Activated naive CD8-positive, alpha-beta T cell (primary cell): ENCODE data around the gene ABCG5.

Experiments used
- H3K27ac Mint-ChIP-seq: one replicate; pipeline ENCODE4 v1.8.0; 2021; ENCODE audit warnings: mixed read lengths
- H3K27me3 Mint-ChIP-seq: one replicate; pipeline ENCODE4 v1.8.0; 2021; ENCODE audit warnings: mixed read lengths
- H3K36me3 Mint-ChIP-seq: one replicate; pipeline ENCODE4 v1.8.0; 2021; ENCODE audit warnings: mixed read lengths
- H3K4me1 Mint-ChIP-seq: one replicate; pipeline ENCODE4 v1.8.0; 2021; ENCODE audit warnings: low read depth, mixed read lengths
- H3K4me3 Mint-ChIP-seq: one replicate; pipeline ENCODE4 v1.8.0; 2021; ENCODE audit warnings: mild to moderate bottlenecking, mixed read lengths
- H3K9me3 Mint-ChIP-seq: one replicate; pipeline ENCODE4 v1.8.0; 2021; ENCODE audit warnings: low read depth, mixed read lengths

The ABCG5 gene

DNA sequence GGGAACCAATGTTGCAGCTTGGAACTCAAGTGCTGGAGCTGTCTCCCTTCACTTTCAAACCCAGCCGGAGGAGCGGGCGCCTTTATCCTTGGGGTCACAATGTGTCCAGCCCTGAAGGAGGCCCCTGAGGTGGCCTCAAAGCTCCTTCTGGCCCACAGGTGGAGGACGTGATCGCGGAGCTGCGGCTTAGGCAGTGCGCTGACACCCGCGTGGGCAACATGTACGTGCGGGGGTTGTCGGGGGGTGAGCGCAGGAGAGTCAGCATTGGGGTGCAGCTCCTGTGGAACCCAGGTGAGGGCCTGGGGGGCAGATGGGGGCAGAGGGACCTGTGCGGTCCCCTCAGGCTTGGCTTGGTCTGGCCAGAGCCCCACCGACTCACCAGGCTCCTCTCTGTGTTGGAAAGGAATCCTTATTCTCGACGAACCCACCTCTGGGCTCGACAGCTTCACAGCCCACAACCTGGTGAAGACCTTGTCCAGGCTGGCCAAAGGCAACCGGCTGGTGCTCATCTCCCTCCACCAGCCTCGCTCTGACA is 13.6 kb upstream of the ABCG5 start:
- no peak overlapping the region for H3K27ac Mint-ChIP-seq
- H3K4me3 Mint-ChIP-seq: no peak overlapping the region
- no peaks in the 10 kb centered on the region for H3K36me3 Mint-ChIP-seq
- no peaks in the 10 kb centered on the region for H3K9me3 Mint-ChIP-seq
- H3K27me3 Mint-ChIP-seq: peaks cover 17% of the 10 kb centered on the region
- H3K4me1 Mint-ChIP-seq: no peaks in the 10 kb centered on the region

DNA sequence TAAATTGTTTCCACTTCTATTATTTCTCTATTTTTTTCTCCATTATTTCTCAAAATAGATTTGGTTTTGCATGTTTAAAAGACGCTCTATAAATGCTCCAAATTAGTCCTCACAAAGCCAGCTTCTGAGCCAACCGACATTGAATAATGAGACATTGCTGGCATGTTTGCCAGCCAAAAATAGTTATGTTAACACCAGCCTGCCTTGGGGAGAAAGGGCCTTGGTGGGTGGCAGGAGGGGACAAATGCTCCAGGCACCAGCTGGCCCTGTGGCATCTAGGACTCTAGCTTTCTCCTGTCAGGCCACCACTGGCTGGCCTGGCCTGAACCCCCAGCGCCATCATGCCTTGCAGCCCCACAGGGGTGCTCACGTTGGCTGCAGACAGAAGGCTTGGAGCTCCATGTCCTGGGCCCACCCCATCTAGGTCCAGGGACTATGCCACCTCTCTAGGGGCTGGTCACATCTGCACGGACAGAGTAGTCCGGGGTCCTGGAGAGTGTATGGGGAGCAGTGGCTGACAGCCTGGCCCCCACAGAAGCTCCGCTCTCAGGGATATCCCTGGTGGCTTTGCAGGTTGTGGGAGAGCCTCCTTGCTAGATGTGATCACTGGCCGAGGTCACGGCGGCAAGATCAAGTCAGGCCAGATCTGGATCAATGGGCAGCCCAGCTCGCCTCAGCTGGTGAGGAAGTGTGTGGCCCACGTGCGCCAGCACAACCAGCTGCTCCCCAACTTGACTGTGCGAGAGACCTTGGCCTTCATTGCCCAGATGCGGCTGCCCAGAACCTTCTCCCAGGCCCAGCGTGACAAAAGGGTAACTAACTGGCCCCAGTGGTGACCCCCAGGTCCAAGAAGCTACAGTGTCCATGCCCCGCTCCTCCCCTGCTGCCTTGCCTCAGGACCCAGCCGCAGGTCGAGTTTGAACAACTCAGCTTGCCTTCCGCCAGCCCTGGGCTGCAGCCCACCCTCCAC is 12.7 kb upstream of the ABCG5 start:
- peaks cover 17% of the 10 kb centered on the region for H3K27me3 Mint-ChIP-seq
- no peak overlapping the region for H3K27ac Mint-ChIP-seq
- H3K36me3 Mint-ChIP-seq: no peaks in the 10 kb centered on the region
- no peak overlapping the region for H3K4me3 Mint-ChIP-seq
- H3K9me3 Mint-ChIP-seq: no peaks in the 10 kb centered on the region
- no peaks in the 10 kb centered on the region for H3K4me1 Mint-ChIP-seq

DNA sequence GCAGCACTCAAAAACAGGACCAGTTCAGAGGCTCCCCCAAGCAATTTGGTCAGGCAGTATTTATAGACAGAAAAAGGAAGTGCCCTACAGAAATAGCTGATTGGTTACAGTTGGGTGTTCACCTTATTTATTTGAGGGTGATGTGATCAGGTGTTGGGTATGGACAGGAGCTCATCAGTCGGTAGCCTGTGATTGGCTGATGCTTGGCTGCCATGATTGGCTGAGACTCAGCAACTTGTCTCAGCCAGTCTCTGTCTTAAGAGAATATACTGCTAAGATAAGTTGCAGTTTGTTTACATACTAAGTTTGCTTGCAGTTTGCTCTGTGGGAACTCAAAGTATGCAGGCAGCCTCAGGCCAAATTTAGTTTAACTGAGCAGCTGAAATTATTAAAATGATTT is 9.6 kb upstream of the ABCG5 start:
- Mint-ChIP-seq H3K4me3 (no peak overlapping the region), H3K27me3 (peaks cover 3% of the 10 kb centered on the region), H3K27ac (no peak overlapping the region), H3K36me3 (no peaks in the 10 kb centered on the region), H3K9me3 (no peaks in the 10 kb centered on the region), H3K4me1 (no peaks in the 10 kb centered on the region)

DNA sequence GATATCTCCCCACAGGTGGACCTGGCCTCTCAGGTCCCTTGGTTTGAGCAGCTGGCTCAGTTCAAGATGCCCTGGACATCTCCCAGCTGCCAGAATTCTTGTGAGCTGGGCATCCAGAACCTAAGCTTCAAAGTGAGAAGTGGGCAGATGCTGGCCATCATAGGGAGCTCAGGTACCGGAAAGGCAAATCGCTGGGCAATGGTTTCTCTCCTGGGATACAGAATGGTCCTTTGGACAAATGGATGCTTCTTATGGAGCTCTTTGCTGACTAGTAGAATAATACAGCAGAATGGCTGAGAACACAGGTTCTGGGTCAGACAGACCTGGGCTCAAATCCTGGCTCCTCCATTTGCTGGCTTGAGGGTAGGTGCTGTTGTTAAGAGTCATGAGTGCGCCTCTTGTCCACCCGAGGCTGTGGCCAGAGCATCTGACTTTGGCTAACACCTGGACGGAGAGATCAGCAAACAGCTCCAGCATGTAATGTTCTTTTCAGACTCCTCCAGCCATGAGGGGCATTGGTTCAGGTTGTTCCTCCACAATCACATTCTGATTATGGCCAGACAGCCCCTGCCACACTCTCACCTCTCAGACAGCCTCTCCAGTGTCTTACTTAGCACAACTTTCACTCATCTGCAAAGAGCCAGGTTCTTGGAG is 7.6 kb upstream of the ABCG5 start:
- no peaks in the 10 kb centered on the region for H3K4me1 Mint-ChIP-seq
- H3K27ac Mint-ChIP-seq: no peak overlapping the region
- no peak overlapping the region for H3K4me3 Mint-ChIP-seq
- H3K36me3 Mint-ChIP-seq: no peaks in the 10 kb centered on the region
- H3K27me3 Mint-ChIP-seq: peaks cover 3% of the 10 kb centered on the region
- H3K9me3 Mint-ChIP-seq: no peaks in the 10 kb centered on the region

DNA sequence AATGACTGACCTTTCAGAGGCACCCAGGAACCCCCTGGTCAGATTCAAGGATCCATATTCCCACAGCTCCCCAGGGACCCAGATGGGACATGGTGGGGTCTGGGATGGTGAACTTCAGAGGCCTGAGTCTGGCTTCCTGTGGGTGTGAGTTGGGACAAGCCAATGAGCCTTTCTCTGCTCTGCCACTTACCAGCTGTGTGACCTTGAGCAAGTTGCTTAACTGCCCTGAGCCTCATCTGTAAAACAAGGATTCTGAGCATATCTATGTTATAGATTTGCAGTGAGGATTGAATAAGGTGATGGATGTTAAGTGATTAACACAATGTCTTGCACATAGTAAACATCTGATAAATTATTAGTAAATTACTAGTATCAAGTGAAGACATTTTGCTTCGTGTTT is 6.5 kb upstream of the ABCG5 start:
- Mint-ChIP-seq H3K27ac (no peak overlapping the region), H3K27me3 (peaks cover 3% of the 10 kb centered on the region), H3K4me1 (no peaks in the 10 kb centered on the region), H3K9me3 (no peaks in the 10 kb centered on the region), H3K4me3 (no peak overlapping the region), H3K36me3 (no peaks in the 10 kb centered on the region)

DNA sequence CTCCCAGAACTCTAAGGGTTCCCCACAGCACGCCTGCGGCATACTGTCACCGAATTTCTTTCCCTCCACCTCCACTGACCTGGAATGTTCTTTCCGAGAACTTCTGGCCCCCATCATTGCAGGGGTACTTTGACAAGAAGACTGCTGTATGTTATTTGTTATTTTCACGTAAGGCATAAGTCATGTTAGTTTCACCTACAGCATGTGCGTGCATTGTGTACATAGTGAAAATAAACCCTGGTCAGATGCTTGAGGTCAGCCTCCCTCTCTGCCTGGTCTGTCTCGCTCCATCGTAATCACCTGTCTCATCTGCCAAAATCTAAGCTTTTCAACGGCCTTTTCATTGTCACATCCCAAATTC is 4.2 kb upstream of the ABCG5 start:
- H3K27ac Mint-ChIP-seq: no peak overlapping the region
- H3K4me1 Mint-ChIP-seq: no peaks in the 10 kb centered on the region
- no peaks in the 10 kb centered on the region for H3K9me3 Mint-ChIP-seq
- H3K27me3 Mint-ChIP-seq: no peaks in the 10 kb centered on the region
- no peak overlapping the region for H3K4me3 Mint-ChIP-seq
- H3K36me3 Mint-ChIP-seq: no peaks in the 10 kb centered on the region

DNA sequence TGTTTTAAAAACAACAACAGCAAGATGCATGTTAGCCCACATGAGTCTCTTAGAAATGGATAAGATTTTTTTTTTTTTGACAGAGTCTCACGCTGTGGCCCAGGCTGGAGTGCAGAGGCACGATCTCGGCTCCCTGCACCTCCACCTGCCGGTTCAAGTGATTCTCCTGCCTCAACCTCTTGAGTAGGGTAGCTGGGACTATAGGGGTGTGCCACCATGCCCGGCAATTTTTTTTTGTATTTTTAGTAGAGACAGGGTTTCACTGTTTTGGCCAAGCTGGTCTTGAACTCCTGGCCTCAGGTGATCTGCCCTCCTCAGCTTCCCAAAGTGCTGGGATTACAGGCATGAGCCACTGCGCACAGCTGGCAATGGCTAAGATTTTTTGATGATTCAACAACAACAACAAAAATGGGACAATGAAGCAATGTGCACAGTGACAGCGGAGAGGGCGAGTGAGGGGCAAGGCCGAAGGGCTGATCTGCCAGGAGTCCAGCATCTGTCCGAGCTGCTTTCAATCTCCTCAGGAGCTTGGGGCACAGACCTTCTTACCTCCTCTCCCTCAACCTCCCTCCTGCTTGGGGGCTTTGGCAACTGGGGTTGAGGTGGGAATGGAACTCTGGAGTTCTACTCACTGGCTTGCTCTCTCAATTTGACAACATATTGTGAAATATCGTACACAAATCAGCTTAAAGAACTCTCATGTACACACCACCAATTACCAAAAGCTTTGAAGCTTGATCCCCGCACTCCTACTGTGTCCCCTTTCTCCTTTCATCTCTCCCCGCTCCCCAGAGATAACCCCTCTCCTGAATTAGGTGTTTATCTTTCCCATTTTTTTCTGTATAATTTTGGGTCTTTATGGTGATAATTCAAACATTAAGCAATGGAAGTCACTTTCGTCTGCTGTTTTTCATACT is 3.6 kb upstream of the ABCG5 start:
- H3K27me3 Mint-ChIP-seq: no peaks in the 10 kb centered on the region
- no peaks in the 10 kb centered on the region for H3K36me3 Mint-ChIP-seq
- no peak overlapping the region for H3K27ac Mint-ChIP-seq
- no peaks in the 10 kb centered on the region for H3K9me3 Mint-ChIP-seq
- no peaks in the 10 kb centered on the region for H3K4me1 Mint-ChIP-seq
- H3K4me3 Mint-ChIP-seq: no peak overlapping the region

DNA sequence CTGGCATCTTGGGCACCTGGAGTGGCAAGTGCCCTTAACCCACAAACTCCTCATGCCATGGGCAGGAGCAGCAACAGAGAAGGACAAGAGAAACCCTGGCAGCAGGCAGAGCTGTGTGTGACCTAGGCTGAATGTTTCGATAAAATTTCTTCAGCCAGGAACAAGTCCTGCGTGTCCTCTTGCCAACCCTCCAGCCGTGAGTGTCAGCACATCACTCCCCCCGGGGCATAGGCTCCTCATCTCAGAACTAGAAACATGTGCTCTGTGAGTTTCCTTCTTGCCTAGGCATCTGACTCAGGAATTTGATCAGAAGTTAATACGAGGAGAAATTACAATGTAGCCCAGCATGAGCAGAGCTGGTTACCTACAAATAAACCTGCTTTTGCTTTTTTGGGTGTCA is 2.3 kb upstream of the ABCG5 start:
- H3K4me3 Mint-ChIP-seq: no peak overlapping the region
- H3K27ac Mint-ChIP-seq: no peak overlapping the region
- no peaks in the 10 kb centered on the region for H3K27me3 Mint-ChIP-seq
- no peaks in the 10 kb centered on the region for H3K36me3 Mint-ChIP-seq
- H3K4me1 Mint-ChIP-seq: no peaks in the 10 kb centered on the region
- no peaks in the 10 kb centered on the region for H3K9me3 Mint-ChIP-seq

DNA sequence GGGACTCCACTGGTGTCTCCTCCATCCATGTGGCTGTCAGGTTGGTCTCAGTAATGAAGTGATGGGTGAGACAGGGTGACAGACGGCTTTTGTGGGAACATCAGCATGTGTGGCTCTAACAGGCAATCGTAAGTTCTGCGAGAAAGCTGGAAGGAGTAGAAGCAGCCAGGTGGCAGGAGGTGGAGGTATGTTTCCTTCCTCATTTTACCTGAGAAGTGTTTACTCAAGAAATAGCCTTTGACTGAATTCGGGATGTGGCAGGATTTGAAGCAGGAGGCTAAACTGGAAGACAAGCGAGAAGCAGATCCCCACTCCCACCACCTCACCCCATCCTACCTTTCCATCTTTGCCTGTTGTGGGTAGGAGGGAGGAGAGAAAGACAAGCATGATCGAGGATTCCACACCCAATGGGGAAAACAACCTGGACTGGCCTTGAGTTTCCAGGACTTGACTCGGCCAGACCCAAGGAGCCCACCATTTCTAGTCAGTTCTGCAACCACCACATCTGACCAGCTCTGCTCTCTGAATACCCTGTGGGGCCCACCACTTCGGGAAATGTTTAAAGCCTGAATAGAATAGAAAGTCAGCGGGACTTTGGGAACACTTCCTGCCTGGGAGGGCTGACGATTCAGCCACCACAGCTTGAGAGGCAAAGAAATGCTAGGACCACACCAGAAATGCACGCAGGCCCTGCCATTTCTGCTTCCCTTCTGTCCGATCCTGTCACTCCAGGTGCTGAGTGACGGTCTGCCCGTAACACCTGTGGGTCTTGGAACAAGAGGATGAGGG is 1.3 kb upstream of the ABCG5 start:
- Mint-ChIP-seq H3K27ac (no peak overlapping the region), H3K4me3 (no peak overlapping the region), H3K36me3 (no peaks in the 10 kb centered on the region), H3K4me1 (no peaks in the 10 kb centered on the region), H3K27me3 (no peaks in the 10 kb centered on the region), H3K9me3 (no peaks in the 10 kb centered on the region)

DNA sequence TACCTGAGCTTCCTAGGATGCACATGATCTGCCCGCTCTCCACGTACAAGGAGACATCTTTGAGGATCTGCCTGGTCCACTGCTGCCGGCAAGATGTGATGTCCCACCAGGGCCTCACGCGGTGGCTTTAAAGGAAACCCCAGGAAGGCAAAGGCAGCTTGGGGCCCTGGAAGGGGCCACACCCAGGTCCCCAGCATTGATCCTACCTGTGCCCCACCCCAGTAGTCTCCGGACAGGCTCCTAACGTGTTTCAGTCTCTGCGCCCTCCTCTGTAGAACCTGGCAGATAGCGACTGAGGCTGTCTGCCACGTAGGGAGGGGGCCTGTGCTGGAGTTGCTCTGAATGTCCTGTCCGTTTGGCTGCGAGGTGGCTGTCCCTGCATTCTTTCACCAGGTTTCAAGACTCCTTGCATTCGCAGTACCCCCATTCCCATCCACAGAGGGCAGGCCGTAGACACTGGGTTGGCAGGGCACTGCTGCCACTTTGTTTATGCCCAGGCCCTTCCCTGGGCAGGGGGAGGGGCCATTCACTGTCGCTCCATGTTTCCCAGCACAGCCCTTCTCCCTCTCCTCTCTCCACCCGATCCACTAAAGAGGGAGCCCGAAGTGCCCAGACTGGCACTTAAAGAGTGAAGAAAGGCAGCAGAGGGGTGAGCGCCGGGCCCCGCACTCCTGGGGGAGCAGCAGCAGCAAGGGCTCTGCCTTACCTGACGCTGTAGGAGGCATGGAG is 644 bp downstream of the ABCG5 start:
- Mint-ChIP-seq H3K4me1 (no peaks in the 10 kb centered on the region), H3K36me3 (no peaks in the 10 kb centered on the region), H3K4me3 (no peak overlapping the region), H3K9me3 (no peaks in the 10 kb centered on the region), H3K27me3 (no peaks in the 10 kb centered on the region), H3K27ac (no peak overlapping the region)

DNA sequence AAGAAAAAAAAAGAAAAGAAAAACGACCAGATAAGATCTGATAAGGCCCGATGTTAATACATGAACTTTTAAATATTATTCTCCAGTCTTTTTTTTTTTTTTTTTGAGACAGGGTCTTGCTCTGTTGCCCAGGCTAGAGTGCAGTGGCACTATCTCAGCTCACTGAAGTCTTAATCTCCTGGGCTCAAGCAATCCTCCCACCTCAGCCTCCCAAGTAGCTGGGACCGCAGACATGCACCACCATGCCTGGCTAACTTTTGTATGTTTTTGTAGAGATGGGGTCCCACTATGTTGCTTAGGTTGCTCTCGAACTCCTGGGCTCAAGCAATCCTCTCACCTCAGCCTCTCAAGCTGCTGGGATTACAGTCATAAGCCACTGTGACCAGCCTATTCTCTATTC is 1.6 kb downstream of the ABCG5 start:
- no peaks in the 10 kb centered on the region for H3K36me3 Mint-ChIP-seq
- no peak overlapping the region for H3K4me3 Mint-ChIP-seq
- H3K27ac Mint-ChIP-seq: no peak overlapping the region
- H3K4me1 Mint-ChIP-seq: no peaks in the 10 kb centered on the region
- no peaks in the 10 kb centered on the region for H3K27me3 Mint-ChIP-seq
- no peaks in the 10 kb centered on the region for H3K9me3 Mint-ChIP-seq

DNA sequence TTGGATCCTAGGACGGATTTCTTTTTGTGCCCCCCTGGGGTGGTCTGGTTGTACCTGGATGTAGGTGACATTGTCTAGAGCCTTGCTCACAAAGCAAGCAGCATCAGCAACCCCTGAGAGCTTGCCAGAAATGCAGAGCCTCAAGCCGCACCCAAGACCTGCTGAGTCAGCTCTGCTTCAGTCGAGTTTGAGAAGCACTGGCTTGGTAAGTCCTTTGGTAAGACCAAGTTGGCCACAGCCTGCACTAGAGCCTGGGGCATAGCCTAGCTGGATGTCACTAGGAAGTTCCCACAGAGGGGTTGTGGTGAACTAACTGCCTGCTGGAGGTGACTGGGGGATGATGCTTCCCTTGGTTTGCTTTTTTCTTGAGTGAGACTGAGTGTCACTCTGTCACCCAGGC is 6.2 kb downstream of the ABCG5 start:
- Mint-ChIP-seq H3K27ac (no peak overlapping the region), H3K4me1 (peaks cover 3% of the 10 kb centered on the region), H3K4me3 (no peak overlapping the region), H3K9me3 (no peaks in the 10 kb centered on the region), H3K36me3 (no peaks in the 10 kb centered on the region), H3K27me3 (peaks cover 8% of the 10 kb centered on the region)

DNA sequence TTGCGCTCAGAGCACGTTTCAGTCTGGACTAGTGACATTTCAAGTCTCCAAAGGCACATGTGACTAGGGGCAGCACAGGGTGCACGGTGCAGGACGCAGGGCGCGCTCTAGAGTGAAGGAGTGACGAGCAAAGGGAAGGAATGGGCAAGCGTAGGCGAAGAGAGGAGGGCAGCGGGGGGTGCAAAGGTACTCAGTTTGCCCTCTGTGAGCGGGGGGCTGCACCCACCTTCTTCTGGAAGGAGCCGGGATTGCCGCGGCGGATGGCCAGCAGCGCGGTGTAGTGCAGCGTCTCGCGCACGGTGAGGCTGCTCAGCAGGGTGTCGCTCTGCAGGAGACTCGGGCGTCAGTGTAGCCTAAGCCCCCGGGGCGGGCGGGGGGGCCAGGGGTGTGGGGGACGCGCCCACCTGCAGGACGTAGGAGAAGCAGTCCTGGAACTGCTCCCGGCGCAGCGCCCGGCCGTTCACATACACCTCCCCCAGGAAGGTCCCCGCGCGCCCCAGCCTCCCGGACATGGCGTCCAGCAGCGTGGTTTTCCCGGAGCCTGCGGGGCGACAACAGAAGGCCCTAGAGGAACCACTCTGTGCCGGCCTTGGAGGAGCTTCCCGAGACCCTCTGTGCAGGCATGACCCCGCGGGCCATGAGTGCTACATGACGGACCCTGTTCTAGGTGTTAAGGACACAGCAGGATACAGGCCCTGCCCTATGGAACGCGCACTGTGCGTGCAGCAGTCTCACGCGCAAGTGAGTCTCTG is 6.9 kb downstream of the ABCG5 start:
- Mint-ChIP-seq H3K27ac (no peak overlapping the region), H3K4me1 (peaks cover 3% of the 10 kb centered on the region), H3K36me3 (no peaks in the 10 kb centered on the region), H3K4me3 (no peak overlapping the region), H3K9me3 (no peaks in the 10 kb centered on the region), H3K27me3 (peaks cover 8% of the 10 kb centered on the region)
